HepG2 (cell line): ENCODE measurements around the gene ANTXR1. TPM values are rescaled to one million over a fixed set of nuclear protein-coding genes. Genes with fewer than 3 reads are reported as not detected.
A peak's percentile ranks its signal among the peaks of the same experiment; 100 is the strongest.

Experiments
- ARID4A ChIP-seq: sonication (generic); formaldehyde crosslinking; IDR thresholded peaks from 2 replicates; pipeline ENCODE4 v1.5.0; 2020; ENCODE audit warnings: mild to moderate bottlenecking, missing genetic modification reagents, borderline replicate concordance
- GMEB1 ChIP-seq: sonication (generic); formaldehyde crosslinking; IDR thresholded peaks from 2 replicates; pipeline ENCODE4 v1.5.1; 2020; ENCODE audit warnings: missing genetic modification reagents, mild to moderate bottlenecking, borderline replicate concordance
- HOXA3 ChIP-seq: sonication (generic); formaldehyde crosslinking; IDR thresholded peaks from 2 replicates; pipeline ENCODE4 v1.5.0; 2020; ENCODE audit warnings: missing genetic modification reagents
- HOXA7 ChIP-seq: sonication (generic); formaldehyde crosslinking; IDR thresholded peaks from 2 replicates; pipeline ENCODE4 v1.8.1; 2022; ENCODE audit warnings: mild to moderate bottlenecking, missing genetic modification reagents, moderate library complexity
- HOXD1 ChIP-seq: sonication (generic); formaldehyde crosslinking; IDR thresholded peaks from 2 replicates; pipeline ENCODE4 v1.5.0; 2020; ENCODE audit warnings: missing genetic modification reagents
- IRF1 ChIP-seq: sonication (generic); formaldehyde crosslinking; IDR thresholded peaks from 2 replicates; pipeline ENCODE4 v1.4.0; 2020; ENCODE audit warnings: low read depth, mild to moderate bottlenecking, missing genetic modification reagents
- JARID2 ChIP-seq: sonication (generic); formaldehyde crosslinking; IDR thresholded peaks from 2 replicates; pipeline ENCODE4 v1.8.1; 2023; ENCODE audit warnings: missing genetic modification reagents, inconsistent platforms; ENCODE audit not compliant: insufficient replicate concordance
- KDM2A ChIP-seq: sonication (generic); formaldehyde crosslinking; IDR thresholded peaks from 2 replicates; pipeline ENCODE4 v1.4.0; 2020; ENCODE audit warnings: low read depth, missing genetic modification reagents, borderline replicate concordance
- NCOA5 ChIP-seq: sonication (generic); formaldehyde crosslinking; IDR thresholded peaks from 2 replicates; pipeline ENCODE4 v1.4.0; 2020; ENCODE audit warnings: missing genetic modification reagents
- RCOR2 ChIP-seq: IDR thresholded peaks from 2 replicates; pipeline ENCODE4 v1.6.1; 2016; ENCODE audit warnings: missing biosample characterization, missing genetic modification reagents
- SALL1 ChIP-seq: sonication (generic); formaldehyde crosslinking; IDR thresholded peaks from 2 replicates; pipeline ENCODE4 v1.8.0; 2022; ENCODE audit warnings: mild to moderate bottlenecking, missing genetic modification reagents
- THAP9 ChIP-seq: sonication (generic); formaldehyde crosslinking; IDR thresholded peaks from 2 replicates; pipeline ENCODE4; 2020; ENCODE audit warnings: missing genetic modification reagents, mild to moderate bottlenecking, borderline replicate concordance
- ZFP82 ChIP-seq: sonication (generic); formaldehyde crosslinking; IDR thresholded peaks from 2 replicates; pipeline ENCODE4 v1.5.1; 2020; ENCODE audit warnings: mild to moderate bottlenecking, missing genetic modification reagents, borderline replicate concordance
- ZNF292 ChIP-seq: sonication (generic); formaldehyde crosslinking; IDR thresholded peaks from 2 replicates; pipeline ENCODE4 v1.8.1; 2022; ENCODE audit warnings: mild to moderate bottlenecking, low read depth, missing genetic modification reagents, borderline replicate concordance
- ZNF441 ChIP-seq: sonication (generic); formaldehyde crosslinking; IDR thresholded peaks from 2 replicates; pipeline ENCODE4 v1.7.0; 2021; ENCODE audit warnings: missing genetic modification reagents, borderline replicate concordance
- ZNF556 ChIP-seq: sonication (generic); formaldehyde crosslinking; IDR thresholded peaks from 2 replicates; pipeline ENCODE4 v1.4.0; 2020; ENCODE audit warnings: mild to moderate bottlenecking, missing genetic modification reagents, borderline replicate concordance
- ZNF562 ChIP-seq: sonication (generic); formaldehyde crosslinking; IDR thresholded peaks from 2 replicates; pipeline ENCODE4 v1.8.0; 2022; ENCODE audit warnings: missing genetic modification reagents, borderline replicate concordance
- ZNF615 ChIP-seq: sonication (generic); formaldehyde crosslinking; IDR thresholded peaks from 2 replicates; pipeline ENCODE4 v1.5.0; 2020; ENCODE audit warnings: mild to moderate bottlenecking, missing genetic modification reagents, borderline replicate concordance
- ZNF709 ChIP-seq: sonication (generic); formaldehyde crosslinking; IDR thresholded peaks from 2 replicates; pipeline ENCODE4 v1.5.0; 2020; ENCODE audit warnings: mild to moderate bottlenecking, missing genetic modification reagents
- polyA plus RNA-seq, 8 experiments: library from polyadenylated mRNA; depleted of rRNA in 3 of 8; stranded (reverse) in 7 of 8; unstranded in 1 of 8; fragments of >200 nt; fragmentation: Illumina TruSeq in 4 of 8; extraction: Trizol in 4 of 8; gene quantifications; 2 replicates each; pipeline versions ENCODE4 v1.2.1 to v1.2.3, GENCODE V29; 2011 to 2016; ENCODE audit warnings: low read depth in 4 of 8, missing spikeins in 1 of 8, mixed read lengths in 1 of 8; ENCODE audit not compliant: insufficient read depth in 1 of 8
- total RNA-seq, 5 experiments: library from RNA; depleted of rRNA; stranded (reverse); fragments of >200 nt; fragmentation: Illumina TruSeq; extraction: Trizol; gene quantifications; 2 replicates each; pipeline ENCODE4 v1.2.3, GENCODE V29; 2016; ENCODE audit warnings: low read depth in 1 of 5

Gene ANTXR1
- total and polyA plus RNA-seq, 2 of the 13 experiments (the other 11 are each of a cell fraction or from before 2014, with no cell fraction given) = 4.5 to 12.7 TPM

- TF ChIP-seq ZNF292 (CRISPR knock-in tag) (no peak), RCOR2 (CRISPR knock-in tag) (no peak), SALL1 (CRISPR knock-in tag) (peak; percentile 67), ZNF556 (peak; percentile 47; the same call in 1 of the 2 replicates), IRF1 (no peak), ZNF615 (0 out of 2 replicates have a peak, but pooled peaks have one; percentile 65), ZNF709 (CRISPR knock-in tag) (peak; percentile 35; the same call in 1 of the 2 replicates), HOXA3 (CRISPR knock-in tag) (no peak), NCOA5 (CRISPR knock-in tag) (no peak), GMEB1 (CRISPR knock-in tag) (peak; percentile 38; the same call in 1 of the 2 replicates), HOXD1 (CRISPR knock-in tag) (no peak), ZNF562 (CRISPR knock-in tag) (no peak), ZNF441 (no peak), THAP9 (CRISPR knock-in tag) (peak; percentile 54; the same call in 1 of the 2 replicates), KDM2A (CRISPR knock-in tag) (peak; percentile 54; the same call in 1 of the 2 replicates), ARID4A (CRISPR knock-in tag) (peak; percentile 56), ZFP82 (CRISPR knock-in tag) (no peak), HOXA7 (no peak), JARID2 (CRISPR knock-in tag) (no peak)
Measured at GRCh38 chr2:69013142-69013839, at the start of gene ANTXR1 (continued).
